NCI-H187 (cell line): ENCODE data around the gene ACTR6.

Experiments
- DNase-seq, 2 experiments: peaks; one replicate each; lab custom pipeline; 2025; lab: John Stamatoyannopoulos, UW

The ACTR6 gene

GRCh38 chr12:100267603-100268281 lies 67.1 kb downstream of the ACTR6 start:
- no peak for DNase-seq

DNA sequence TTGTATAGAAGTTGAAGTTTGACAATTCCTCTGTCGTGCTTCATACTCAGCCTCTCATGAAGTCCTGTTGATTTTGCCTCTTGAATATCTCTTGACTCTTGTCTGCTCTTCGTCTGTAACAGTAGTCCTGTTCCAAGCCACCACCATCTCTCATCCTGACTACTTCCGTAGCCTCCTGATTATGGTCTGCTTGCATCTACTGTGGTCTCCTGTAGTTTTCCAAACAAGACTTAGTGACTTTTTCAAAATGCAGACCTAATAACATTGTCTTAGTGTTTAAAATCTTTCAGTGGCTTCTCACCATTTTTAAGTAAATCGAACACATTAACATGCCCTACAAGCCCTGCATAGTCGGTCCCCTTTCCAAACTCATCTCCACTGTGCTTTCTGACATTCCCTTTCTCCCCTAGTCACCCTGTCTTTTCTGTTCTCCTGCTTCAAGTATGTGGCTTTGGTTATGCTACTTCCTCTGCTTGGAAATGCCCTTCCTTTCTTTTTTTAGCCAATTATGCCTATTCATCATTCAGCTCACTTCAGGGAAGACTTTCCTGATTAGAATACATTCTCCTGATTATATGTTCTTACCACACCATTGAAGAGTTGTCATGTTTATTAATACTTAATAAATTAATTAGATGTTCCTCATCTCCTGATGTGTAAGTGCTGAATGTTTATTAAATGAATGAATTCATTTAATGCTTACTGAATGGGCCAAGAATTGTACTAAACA lies 68.4 kb downstream of the ACTR6 start:
- DNase-seq, result no peak

GRCh38 chr12:100273782-100274181 lies 73.2 kb downstream of the ACTR6 start:
- no peak for DNase-seq
